DMS53 treated with DMSO at 0.1 percent for 48 hours (cell line): ENCODE results near the gene GALK1.
"Not testable (repeated sequence)": the region's sequence is repeated elsewhere in the genome, so short reads cannot be mapped to it uniquely, and the experiment has no call there.

Experiments used
- DNase-seq: peaks from one replicate; lab custom pipeline; 2025; ENCODE audit not compliant: unreplicated experiment; lab: John Stamatoyannopoulos, UW

The GALK1 gene

GRCh38 chr17:75764711-75765421 is at the start of gene GALK1:
GALK1 (minus strand) TSS chr17:75765192; CDS start chr17:75765136, 56 bp downstream.
- DNase-seq = peak; percentile 30

DNA sequence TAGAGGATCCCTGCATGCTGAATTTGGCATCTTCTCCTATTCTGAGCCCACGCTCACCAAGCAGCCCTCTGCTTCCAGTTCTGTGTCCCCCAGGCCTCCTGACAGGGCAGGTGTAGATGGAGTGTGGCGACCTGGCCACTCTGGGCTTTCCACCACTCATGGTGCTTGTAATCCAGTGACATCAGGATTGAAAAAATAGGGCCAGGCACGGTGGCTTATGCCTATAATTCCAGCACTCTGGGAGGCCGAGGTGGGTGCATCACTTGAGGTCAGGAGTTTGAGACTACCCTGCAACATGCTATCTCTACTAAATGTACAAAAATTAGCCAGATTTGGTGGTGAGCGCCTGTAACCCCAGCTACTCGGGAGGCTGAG is 49.0 kb upstream of the GALK1 start:
- no peak for DNase-seq

- DNase-seq = no peak
These were observed 48.4 kb upstream of the GALK1 start for GRCh38 chr17:75813081-75814020.

- DNase-seq = no peak
These were observed 47.4 kb upstream of the GALK1 start for GRCh38 chr17:75812096-75813013.

GRCh38 chr17:75811174-75811573 is 46.2 kb upstream of the GALK1 start:
- no peak for DNase-seq

DNA sequence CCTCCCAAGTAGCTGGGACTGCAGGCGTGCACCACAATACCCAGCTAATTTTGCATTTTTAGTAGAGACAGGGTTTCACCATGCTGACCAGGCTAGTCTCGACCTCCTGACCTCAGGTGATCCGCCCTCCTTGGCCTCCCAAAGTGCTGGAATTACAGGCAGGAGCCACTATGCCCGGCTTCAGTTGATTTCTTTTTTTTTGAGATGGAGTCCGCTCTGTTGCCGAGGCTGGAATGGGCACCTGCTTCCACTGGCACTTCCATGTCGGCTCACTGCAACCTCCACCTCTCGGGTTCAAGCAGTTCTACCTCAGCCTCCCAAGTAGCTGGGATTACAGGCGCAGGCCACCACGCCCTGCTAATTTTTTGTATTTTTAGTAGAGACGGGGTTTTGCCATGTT is 45.8 kb upstream of the GALK1 start:
- DNase-seq = not testable (repeated sequence)

- no peak for DNase-seq
These were observed 45.2 kb upstream of the GALK1 start for GRCh38 chr17:75810216-75810615.

GRCh38 chr17:75809631-75810111 is 44.7 kb upstream of the GALK1 start:
- no peak for DNase-seq

- no peak for DNase-seq
These were observed 44.1 kb upstream of the GALK1 start for GRCh38 chr17:75808905-75809621.

- DNase-seq = no peak
These were observed 43.5 kb upstream of the GALK1 start for GRCh38 chr17:75808549-75808904.

DNA sequence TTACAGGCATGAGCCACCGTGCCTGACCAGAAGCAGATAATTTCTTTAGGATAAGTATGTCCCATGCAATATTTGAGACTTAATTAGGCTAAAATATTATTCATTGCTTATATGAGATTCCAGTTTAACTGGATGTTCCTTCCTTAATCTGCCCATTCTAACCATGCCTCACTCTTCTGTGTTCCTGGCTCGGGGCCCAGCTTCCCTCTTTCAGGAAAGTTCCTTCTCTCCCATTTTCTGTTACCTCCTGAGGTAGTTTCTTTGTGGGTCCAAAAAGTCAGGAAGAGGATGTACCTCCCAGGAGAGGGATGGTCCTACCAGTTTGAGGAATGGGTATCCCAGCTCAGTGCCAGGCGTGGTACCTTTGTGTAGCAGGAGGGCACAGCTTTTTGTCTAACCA is 42.9 kb upstream of the GALK1 start:
- DNase-seq = no peak

- DNase-seq = no peak
These were observed 42.0 kb upstream of the GALK1 start for GRCh38 chr17:75806822-75807500.

DNA sequence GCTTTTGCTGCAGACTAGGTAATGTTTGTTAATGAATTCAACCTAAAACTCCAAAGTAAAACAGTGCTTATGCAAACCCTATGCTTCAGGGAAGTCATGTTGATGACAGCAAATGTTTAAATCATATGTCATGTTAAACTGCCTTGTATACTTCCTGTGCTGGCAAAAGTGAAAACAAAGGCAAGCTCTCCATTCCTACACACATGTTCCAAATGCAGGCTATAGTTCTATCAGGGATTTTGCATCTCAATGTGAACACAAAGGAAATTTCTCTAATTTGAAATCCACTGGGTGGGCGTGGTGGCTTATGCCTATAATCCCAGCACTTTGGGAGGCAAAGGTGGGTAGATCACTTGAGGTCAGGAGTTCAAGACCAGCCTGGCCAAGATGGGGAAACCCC is 38.9 kb upstream of the GALK1 start:
- no peak for DNase-seq

DNA sequence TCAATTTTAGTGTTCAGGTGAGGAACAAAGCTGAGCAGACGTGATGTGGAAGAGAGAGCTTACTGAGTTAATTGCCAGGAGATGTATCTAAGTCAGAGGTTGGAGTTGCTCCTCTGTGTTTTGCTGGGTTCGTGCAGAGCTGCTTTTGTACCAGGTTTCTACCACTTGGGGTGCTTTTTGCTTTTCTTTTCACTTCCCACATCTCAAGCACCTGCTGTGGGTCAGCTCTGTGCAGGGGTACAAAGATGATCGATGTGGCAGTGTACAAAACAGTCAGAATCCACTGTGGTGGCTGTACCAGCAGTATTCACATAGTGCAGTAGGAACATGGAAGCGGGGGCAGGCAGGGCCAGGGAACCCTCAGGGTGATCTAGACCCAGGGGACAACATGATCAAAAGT is 34.4 kb upstream of the GALK1 start:
- no peak for DNase-seq

GRCh38 chr17:75795820-75796607 is 31.0 kb upstream of the GALK1 start:
- DNase-seq = no peak

GRCh38 chr17:75793460-75793859 is 28.5 kb upstream of the GALK1 start:
- DNase-seq = no peak

GRCh38 chr17:75791254-75791653 is 26.3 kb upstream of the GALK1 start:
- no peak for DNase-seq

- peak; percentile 84 for DNase-seq
These were observed 20.3 kb upstream of the GALK1 start for GRCh38 chr17:75785016-75785890.
